AG08395 (cell line): ENCODE data around the gene PPM1H.
"Not testable (repeated sequence)": the region's sequence is repeated elsewhere in the genome, so short reads cannot be mapped to it uniquely, and the experiment has no call there.

Experiments
- DNase-seq: peaks from one replicate; pipeline ENCODE4 v3.0.0; 2012; ENCODE audit warnings: mixed read lengths, low spot score

Gene PPM1H

DNA sequence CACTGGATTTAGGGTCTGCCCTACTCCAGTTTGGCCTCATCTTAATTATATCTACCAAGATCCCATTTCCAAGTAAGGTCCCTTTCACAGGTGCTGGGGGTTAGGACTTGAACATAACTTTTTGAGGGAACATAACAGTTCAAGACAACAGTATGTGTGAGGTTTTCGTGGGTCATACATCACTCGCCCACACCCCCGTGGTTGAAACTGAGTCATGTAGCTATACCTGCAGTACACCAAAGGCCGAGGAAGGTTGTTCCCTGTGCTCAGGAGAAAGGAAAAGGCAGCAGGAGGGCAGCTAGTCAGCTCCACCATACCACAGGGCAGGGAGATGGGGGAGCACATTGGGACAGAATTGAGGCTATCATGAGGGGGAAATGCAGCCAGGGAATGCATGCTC is 167.0 kb downstream of the PPM1H start:
- no peak for DNase-seq

DNA sequence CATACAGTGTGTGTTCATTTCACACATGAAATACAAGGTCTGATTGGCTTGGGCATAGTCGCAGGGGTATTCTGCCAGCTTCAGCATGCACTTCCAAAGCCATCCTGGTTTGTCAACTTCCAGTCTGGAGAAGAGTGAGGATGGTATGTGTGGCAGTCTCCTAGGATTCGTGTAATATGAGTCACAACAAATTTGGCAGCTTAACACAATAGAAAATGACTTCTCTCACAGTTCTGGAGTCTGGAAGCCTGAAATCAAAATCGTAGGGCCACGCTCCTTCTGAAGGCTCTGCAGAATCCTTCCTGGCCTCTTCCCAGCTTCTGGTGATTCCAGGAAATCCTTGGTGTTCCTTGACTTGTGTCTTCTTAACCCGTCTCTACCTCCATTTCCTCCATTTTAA is 167.5 kb downstream of the PPM1H start:
- peak; percentile 73 for DNase-seq

GRCh38 chr12:62766496-62766895 is 168.5 kb downstream of the PPM1H start:
- no peak for DNase-seq

DNA sequence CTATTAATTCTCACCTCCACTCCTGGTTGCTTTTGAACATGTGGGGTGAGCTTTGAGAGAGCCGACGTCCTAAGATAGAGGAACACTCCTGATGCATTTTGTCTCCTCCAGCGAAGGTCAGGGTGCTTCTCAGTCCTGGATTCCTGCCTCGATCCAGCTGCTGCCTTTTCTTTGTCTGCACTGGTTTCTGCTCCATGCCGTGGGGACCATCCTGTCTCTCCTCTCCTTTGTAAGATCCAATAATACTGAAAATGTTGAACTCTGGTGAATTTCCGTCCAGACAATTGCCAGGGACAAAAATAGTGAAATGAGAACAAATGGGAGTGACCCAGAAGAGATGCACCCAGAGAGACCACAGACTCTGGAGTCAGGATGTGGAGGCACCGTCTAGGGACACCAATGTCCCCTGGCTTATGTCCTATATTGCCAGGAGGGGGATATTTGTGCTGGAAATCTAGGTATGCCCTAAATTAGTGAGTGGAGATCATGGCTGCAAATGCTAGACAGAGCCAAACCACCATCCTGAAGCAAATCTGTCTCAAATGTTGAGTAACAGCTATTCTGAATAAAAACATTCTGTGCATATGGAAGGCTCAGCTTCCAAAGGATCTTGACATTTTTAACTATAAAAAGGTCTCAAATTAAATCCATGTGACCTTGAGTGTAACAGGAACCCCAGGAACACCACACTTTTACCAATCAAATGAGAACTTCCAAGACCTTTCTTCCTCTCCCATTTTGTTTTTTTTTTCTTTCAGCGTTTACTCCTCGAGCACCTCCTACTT is 170.9 kb downstream of the PPM1H start:
- no peak for DNase-seq

DNA sequence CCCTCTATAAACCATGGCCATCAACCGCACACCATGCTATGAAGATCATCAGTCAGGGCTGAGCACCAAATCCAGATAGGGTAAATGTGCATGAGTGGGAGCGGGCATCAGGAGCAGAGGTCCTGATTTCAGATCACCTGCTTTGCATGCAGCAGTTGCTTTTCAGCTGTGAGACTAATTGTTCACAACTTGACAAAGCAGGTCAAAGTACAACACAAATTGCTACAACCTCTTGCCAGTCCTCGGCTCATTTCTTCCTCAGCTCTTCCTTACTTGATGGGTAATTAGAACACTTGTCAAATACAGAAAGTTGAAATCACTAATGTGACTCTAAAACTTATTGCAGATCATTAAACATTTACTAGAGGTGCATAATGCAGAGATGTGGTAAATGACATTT is 171.6 kb downstream of the PPM1H start:
- no peak for DNase-seq

DNA sequence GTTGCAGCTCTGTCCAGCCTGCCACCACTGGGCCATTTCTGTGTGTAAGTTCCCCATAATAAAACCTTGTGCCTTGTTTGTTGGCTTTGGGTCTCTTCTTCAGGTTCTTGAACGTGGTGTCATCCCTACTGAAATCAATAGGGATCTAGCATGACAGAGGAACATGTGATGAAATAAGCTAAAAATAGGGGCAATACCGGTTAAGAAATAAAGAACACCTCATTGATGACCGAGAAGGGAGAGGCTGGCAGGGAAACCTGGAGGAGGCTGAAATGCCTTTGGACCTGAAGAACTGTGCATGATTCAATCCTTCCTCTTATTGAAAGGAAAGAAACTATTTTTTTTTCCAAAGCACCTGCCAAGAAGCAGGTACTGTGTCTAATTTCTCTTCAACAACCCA is 172.3 kb downstream of the PPM1H start:
- DNase-seq = no peak

DNA sequence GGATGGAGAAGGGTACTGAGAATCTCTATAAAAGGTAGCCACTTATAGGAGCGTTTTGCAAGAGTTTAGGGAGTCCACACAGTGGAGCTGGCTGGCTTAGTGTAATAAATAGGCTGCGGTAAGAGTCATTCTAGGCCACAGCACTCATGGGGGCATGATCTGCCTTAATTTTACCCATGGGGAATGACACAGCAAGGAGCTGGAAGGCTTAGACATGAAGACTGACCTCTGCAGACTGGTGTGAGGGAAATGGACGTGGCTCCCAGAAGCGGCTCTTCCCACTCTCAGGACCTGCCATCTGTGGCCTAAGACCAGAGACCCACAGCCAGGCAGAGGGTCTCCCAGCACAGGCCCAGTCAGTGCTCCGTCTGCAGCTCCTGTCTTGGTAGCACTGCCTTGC is 173.3 kb downstream of the PPM1H start:
- peak; percentile 56 for DNase-seq

GRCh38 chr12:62760779-62761178 is 174.2 kb downstream of the PPM1H start:
- no peak for DNase-seq

GRCh38 chr12:62760341-62760740 is 174.6 kb downstream of the PPM1H start:
- not testable (repeated sequence) for DNase-seq

GRCh38 chr12:62758216-62758615 is 176.7 kb downstream of the PPM1H start:
- peak; percentile 14 for DNase-seq

DNA sequence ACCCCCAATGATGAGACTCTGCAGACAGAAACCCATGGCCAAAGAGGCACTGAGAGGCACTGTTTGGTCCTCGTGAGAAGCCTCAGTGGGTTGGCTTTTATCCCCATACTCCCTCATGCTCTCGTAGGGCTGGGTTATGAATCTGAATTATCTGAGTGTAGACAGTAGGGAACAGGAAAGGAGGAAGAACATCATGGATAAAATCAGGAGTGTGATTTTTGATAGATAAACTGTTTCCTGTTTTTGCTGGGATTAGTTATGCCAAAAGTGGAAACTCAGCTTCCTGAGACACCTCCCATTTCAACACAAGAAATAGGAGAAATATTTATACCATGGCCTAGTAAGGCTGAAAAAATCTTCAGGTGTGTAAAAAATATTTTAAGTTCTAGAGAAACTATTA is 177.9 kb downstream of the PPM1H start:
- no peak for DNase-seq

DNA sequence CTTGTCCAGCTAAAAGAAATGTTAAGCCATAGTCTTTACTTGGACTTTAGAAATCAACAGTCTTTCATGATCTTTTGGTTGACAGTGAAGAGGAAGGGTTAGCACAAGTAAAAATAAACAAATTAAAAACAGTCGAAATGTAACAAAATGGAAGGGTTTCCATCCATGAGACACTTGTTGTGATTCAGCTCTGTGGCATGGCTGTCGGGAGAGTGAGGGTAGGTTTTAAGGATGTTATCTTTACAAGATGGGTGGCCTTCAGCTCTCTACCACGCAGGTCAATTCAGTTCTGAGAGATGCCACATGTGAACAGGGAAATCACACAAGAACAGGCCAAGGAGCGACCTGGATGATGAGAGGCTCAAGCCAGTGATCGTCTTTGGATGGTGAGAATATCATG is 180.2 kb downstream of the PPM1H start:
- DNase-seq = no peak

- no peak for DNase-seq
Measured at GRCh38 chr12:62751810-62752155, 183.2 kb downstream of the PPM1H start.

GRCh38 chr12:62750941-62751809 is 183.8 kb downstream of the PPM1H start:
- no peak for DNase-seq

GRCh38 chr12:62749586-62749985 is 185.4 kb downstream of the PPM1H start:
- no peak for DNase-seq

DNA sequence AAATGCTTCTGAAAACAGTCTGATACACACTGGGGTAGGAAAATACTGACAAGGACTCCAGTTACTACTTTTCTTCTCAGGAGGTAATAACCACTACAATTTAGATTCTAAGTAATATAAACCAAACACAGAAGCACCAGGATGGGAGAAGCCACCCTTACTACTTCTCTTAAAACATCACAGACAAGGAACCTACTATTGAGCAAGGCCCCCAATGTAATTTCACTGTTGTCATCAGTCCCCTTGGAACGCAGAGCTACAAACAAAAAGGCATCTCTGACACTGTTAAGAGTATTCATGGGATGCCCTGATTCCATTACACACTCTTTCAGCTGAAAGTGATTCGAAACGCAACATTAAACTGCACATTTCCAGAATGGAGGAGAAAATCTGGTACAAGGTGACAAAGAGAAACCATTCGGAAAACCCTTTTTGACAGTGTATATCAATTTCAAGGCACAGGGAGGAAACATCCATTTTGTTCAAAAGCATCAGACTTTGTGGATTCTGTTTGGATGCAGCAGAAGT is 185.9 kb downstream of the PPM1H start:
- no peak for DNase-seq

DNA sequence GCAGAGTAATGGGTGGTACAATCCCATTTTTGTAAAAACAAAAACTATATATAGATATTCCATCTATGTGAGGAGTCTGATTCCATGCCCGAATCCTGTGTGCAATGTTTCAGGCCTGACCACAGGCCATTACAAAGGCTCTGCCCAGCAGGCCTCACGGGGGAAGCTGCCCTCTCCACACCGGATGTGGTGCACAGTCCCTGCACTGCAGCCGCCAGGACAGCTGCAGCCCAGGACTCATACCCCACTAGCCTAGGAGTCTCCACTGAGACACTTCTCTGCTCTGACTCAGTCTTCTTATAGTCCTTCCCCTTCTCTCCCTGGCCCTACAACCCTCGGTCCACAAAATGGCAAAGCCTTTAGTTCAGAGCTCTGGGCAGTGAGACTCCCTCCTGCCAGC is 190.4 kb downstream of the PPM1H start:
- DNase-seq = peak; percentile 44

- DNase-seq = no peak
Measured at GRCh38 chr12:62739266-62740015, 195.5 kb downstream of the PPM1H start.

- no peak for DNase-seq
Measured at GRCh38 chr12:62738616-62739015, 196.3 kb downstream of the PPM1H start.

GRCh38 chr12:62738105-62738504 is 196.8 kb downstream of the PPM1H start:
- no peak for DNase-seq

DNA sequence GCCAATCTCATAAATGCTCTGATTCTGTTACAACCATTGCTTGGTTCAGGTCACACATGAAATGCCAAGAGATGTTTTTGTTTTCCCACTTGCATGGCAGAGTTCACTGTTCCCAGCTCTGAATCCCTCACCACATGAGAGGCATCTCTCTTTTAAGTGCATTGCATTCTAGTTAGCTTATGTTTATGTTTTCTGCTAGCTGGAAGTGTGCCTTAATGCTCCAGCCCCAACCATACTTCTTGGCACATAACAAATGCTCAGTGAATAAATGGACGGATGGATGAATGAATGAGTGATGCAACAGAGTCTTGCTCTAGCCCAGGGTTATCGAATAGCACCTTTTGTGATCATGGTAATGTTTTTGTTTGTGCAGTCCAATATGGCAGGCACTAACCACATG is 197.3 kb downstream of the PPM1H start:
- DNase-seq = no peak

- DNase-seq = no peak
Measured at GRCh38 chr12:62737188-62737587, 197.8 kb downstream of the PPM1H start.
